Stromal cell of bone marrow (primary cell): ENCODE results near the gene FOXS1.
"Not testable (repeated sequence)": the region's sequence is repeated elsewhere in the genome, so short reads cannot be mapped to it uniquely, and the experiment has no call there.

Experiments used
- DNase-seq: peaks from one replicate; pipeline ENCODE4 v3.0.0-alpha.2; 2012; ENCODE audit warnings: low read depth

The FOXS1 gene

GRCh38 chr20:31838646-31839292 lies 6.6 kb downstream of the FOXS1 start:
- no peak for DNase-seq

- DNase-seq: no peak
These were observed 7.5 kb downstream of the FOXS1 start for GRCh38 chr20:31837896-31838397.

GRCh38 chr20:31836853-31837608 lies 8.4 kb downstream of the FOXS1 start:
- DNase-seq: no peak

- DNase-seq: peak; percentile 80
These were observed 9.2 kb downstream of the FOXS1 start for GRCh38 chr20:31835977-31836852.

GRCh38 chr20:31835554-31835953 lies 9.8 kb downstream of the FOXS1 start:
- no peak for DNase-seq

- DNase-seq: no peak
These were observed 11.4 kb downstream of the FOXS1 start for GRCh38 chr20:31833931-31834521.

GRCh38 chr20:31833130-31833930 lies 12.1 kb downstream of the FOXS1 start:
- no peak for DNase-seq

- no peak for DNase-seq
These were observed 13.6 kb downstream of the FOXS1 start for GRCh38 chr20:31831771-31832306.

GRCh38 chr20:31831211-31831610 lies 14.2 kb downstream of the FOXS1 start:
- no peak for DNase-seq

GRCh38 chr20:31830406-31830981 lies 14.9 kb downstream of the FOXS1 start:
- DNase-seq: no peak

- DNase-seq: no peak
These were observed 15.7 kb downstream of the FOXS1 start for GRCh38 chr20:31829731-31830130.

GRCh38 chr20:31828016-31828415 lies 17.4 kb downstream of the FOXS1 start:
- not testable (repeated sequence) for DNase-seq

GRCh38 chr20:31827059-31827458 lies 18.3 kb downstream of the FOXS1 start:
- no peak for DNase-seq

GRCh38 chr20:31826074-31826473 lies 19.3 kb downstream of the FOXS1 start:
- no peak for DNase-seq

GRCh38 chr20:31824554-31825313 lies 20.7 kb downstream of the FOXS1 start:
- DNase-seq: no peak

GRCh38 chr20:31824125-31824485 lies 21.3 kb downstream of the FOXS1 start:
- DNase-seq: no peak

GRCh38 chr20:31823360-31824124 lies 21.9 kb downstream of the FOXS1 start:
- DNase-seq: no peak

- no peak for DNase-seq
These were observed 22.7 kb downstream of the FOXS1 start for GRCh38 chr20:31822421-31823330.
